HL-60 (cell line): ENCODE measurements around the gene CYP26A1.

ENCODE experiments used
- CTCF ChIP-seq: IDR thresholded peaks from one replicate; pipeline ENCODE4 v1.5.1; 2011; ENCODE audit warnings: low read length, control low read depth, inconsistent platforms; ENCODE audit not compliant: insufficient read depth
- REST ChIP-seq: IDR thresholded peaks from 2 replicates; pipeline ENCODE4 v1.6.1; 2012; ENCODE audit warnings: low read depth; ENCODE audit not compliant: insufficient replicate concordance

- TF ChIP-seq CTCF (no peak), REST (no peak)
These were observed 36.9 kb downstream of the CYP26A1 start for GRCh38 chr10:93110472-93111146.
